A549 (cell line): ENCODE results near the gene SORT1. TPM values are rescaled to one million over a fixed set of nuclear protein-coding genes. Genes with fewer than 3 reads are reported as not detected.

Source experiments
- ATAC-seq, 2 experiments: fragments of 200-7000 bp in 1 of 2; fragments of >200 bp in 1 of 2; cut with Nextera tagmentation in 1 of 2; cut with Tn5 transposase in 1 of 2; 3 replicates each; pipeline versions ENCODE4 v1.8.0 to v1.9.1; 2018 to 2020; ENCODE audit warnings: mild to moderate bottlenecking in 1 of 2, moderate library complexity in 1 of 2
- CTCF ChIA-PET: fragments of 300-600 bp; sonication (Branson Sonifier 250); formaldehyde crosslinking; extraction: SDS; loops from one replicate; lab custom pipeline; 2021; ENCODE audit warnings: antibody characterized with exemption, inconsistent platforms; lab: Yijun Ruan, JAX
- POLR2A ChIA-PET: fragments of 350-600 bp; formaldehyde crosslinking; extraction: SDS; loops from one replicate; lab custom pipeline; 2021; ENCODE audit warnings: antibody characterized with exemption, inconsistent platforms; lab: Yijun Ruan, JAX
- DNase-seq, 2 experiments: peaks; one replicate each; pipeline versions ENCODE4 v3.0.0 to v3.0.0-alpha.2; 2011 to 2016; ENCODE audit warnings: low read depth in 1 of 2, low spot score in 1 of 2
- FAIRE-seq: peaks from 2 replicates; lab custom pipeline; 2011; peaks lifted over from hg19 to GRCh38; lab: Jason Lieb, UNC
- H3K27ac ChIP-seq, 2 experiments: fragments of >200 bp; sonication (Bioruptor Twin); formaldehyde crosslinking; 3 replicates each; pipeline ENCODE4 v1.5.1; 2016 to 2017
- H3K4me1 ChIP-seq: fragments of >200 bp; sonication (Bioruptor Twin); formaldehyde crosslinking; 3 replicates; pipeline ENCODE4 v1.6.1; 2016
- H3K4me2 ChIP-seq: fragments of >200 bp; sonication (Bioruptor Twin); formaldehyde crosslinking; 3 replicates; pipeline ENCODE4 v1.6.1; 2016
- H3K4me3 ChIP-seq: fragments of >200 bp; sonication (Bioruptor Twin); formaldehyde crosslinking; 3 replicates; pipeline ENCODE4 v1.5.1; 2016
- H3K9me3 ChIP-seq: fragments of >200 bp; sonication (Bioruptor Twin); formaldehyde crosslinking; 3 replicates; pipeline ENCODE4 v1.6.1; 2016
- BHLHE40 ChIP-seq: IDR thresholded peaks from 2 replicates; pipeline ENCODE4 v1.6.1; 2012; ENCODE audit warnings: low read depth, low read length, inconsistent platforms
- CEBPB ChIP-seq, 2 experiments: fragments of >200 bp in 1 of 2; sonication (Bioruptor Twin) in 1 of 2; formaldehyde crosslinking in 1 of 2; IDR thresholded peaks; 2 replicates each; pipeline ENCODE4 v1.6.1; 2012 to 2016
- CHD2 ChIP-seq: fragments of 150-350 bp; IDR thresholded peaks from 2 replicates; pipeline ENCODE4 v1.6.1; 2014; ENCODE audit warnings: low read length; ENCODE audit not compliant: partially characterized antibody
- EHF ChIP-seq: fragments of 250-450 bp; sonication (Bioruptor Pico); IDR thresholded peaks from 2 replicates; pipeline ENCODE4 v1.5.0; 2020; ENCODE audit warnings: mild to moderate bottlenecking
- EP300 ChIP-seq, 2 experiments: fragments of >200 bp; sonication (Bioruptor Twin); formaldehyde crosslinking; IDR thresholded peaks; 2 replicates in 1 of 2; 3 replicates in 1 of 2; pipeline ENCODE4 v1.6.1; 2016 to 2017
- FOSB ChIP-seq: fragments of 250-450 bp; sonication (Bioruptor Pico); IDR thresholded peaks from 2 replicates; pipeline ENCODE4 v1.5.0; 2020; ENCODE audit warnings: mild to moderate bottlenecking, moderate library complexity
- GATA3 ChIP-seq: IDR thresholded peaks from 2 replicates; pipeline ENCODE4 v1.6.1; 2012; ENCODE audit warnings: borderline replicate concordance
- HOXA7 ChIP-seq: fragments of 250-450 bp; sonication (Bioruptor Pico); IDR thresholded peaks from 2 replicates; pipeline ENCODE4 v1.5.0; 2020; ENCODE audit warnings: mild to moderate bottlenecking, moderate library complexity
- KDM5A ChIP-seq: fragments of 200-600 bp; sonication (generic); IDR thresholded peaks from 2 replicates; pipeline ENCODE4 v1.6.1; 2016; ENCODE audit warnings: antibody characterized with exemption, mild to moderate bottlenecking
- NFE2L2 ChIP-seq: fragments of 150-350 bp; conservative IDR thresholded peaks from 2 replicates; pipeline ENCODE4 v1.6.1; 2014; ENCODE audit warnings: low read length
- NPAS2 ChIP-seq: fragments of 250-450 bp; sonication (Bioruptor Pico); IDR thresholded peaks from 2 replicates; pipeline ENCODE4 v1.8.0; 2022; ENCODE audit warnings: mild to moderate bottlenecking, moderate library complexity, borderline replicate concordance
- PHF8 ChIP-seq: fragments of 200-600 bp; sonication (generic); IDR thresholded peaks from 2 replicates; pipeline ENCODE4 v1.6.1; 2016; ENCODE audit warnings: low read depth, mild to moderate bottlenecking, antibody characterized with exemption, moderate library complexity, borderline replicate concordance
- RNF2 ChIP-seq: fragments of 200-600 bp; sonication (generic); IDR thresholded peaks from 2 replicates; pipeline ENCODE4 v1.6.1; 2016; ENCODE audit warnings: low read depth, mild to moderate bottlenecking, antibody characterized with exemption, moderate library complexity, borderline replicate concordance
- TFCP2L1 ChIP-seq: fragments of 250-450 bp; sonication (Bioruptor Pico); IDR thresholded peaks from 2 replicates; pipeline ENCODE4 v1.5.0; 2021; ENCODE audit warnings: mild to moderate bottlenecking
- USF2 ChIP-seq: fragments of 450-650 bp; IDR thresholded peaks from 2 replicates; pipeline ENCODE4 v1.6.1; 2014; ENCODE audit warnings: antibody characterized with exemption
- ZFP36 ChIP-seq: fragments of 450-650 bp; IDR thresholded peaks from 2 replicates; pipeline ENCODE4 v1.6.1; 2014; ENCODE audit warnings: borderline replicate concordance; ENCODE audit not compliant: partially characterized antibody
- ZNF302 ChIP-seq: fragments of 250-450 bp; sonication (Bioruptor Pico); IDR thresholded peaks from 2 replicates; pipeline ENCODE4 v1.9.0; 2021; ENCODE audit warnings: inconsistent platforms, mild to moderate bottlenecking, moderate library complexity
- WGBS: methylation state at CpG from one replicate; pipeline ENCODE4 v1.1.6; 2017; ENCODE audit errors: missing lambda C conversion rate; 5-methylcytosine and 5-hydroxymethylcytosine counted together
- polyA plus RNA-seq, 4 experiments: library from polyadenylated mRNA; depleted of rRNA in 3 of 4; stranded (reverse); fragments of >200 nt; fragmentation: RNase III in 1 of 4; extraction: RNeasy Plus Mini Kit Qiagen cat#74134 plus additional on column Dnase treatment in 1 of 4; gene quantifications; 2 replicates in 3 of 4; 3 replicates in 1 of 4; pipeline ENCODE4 v1.2.3, GENCODE V29; 2011 to 2017
- TF ChIP-seq, protein P1 (sequence below): fragments of 200-600 bp; sonication (generic); IDR thresholded peaks from 2 replicates; pipeline ENCODE4 v1.6.1; 2016; ENCODE audit warnings: antibody characterized with exemption, mild to moderate bottlenecking, moderate library complexity
- TF ChIP-seq, protein P2 (sequence below): fragments of 250-450 bp; sonication (Bioruptor Pico); IDR thresholded peaks from 2 replicates; pipeline ENCODE4 v1.5.0; 2021; ENCODE audit warnings: mild to moderate bottlenecking, moderate library complexity, borderline replicate concordance
- TF ChIP-seq, protein P3 (sequence below): fragments of >200 bp; sonication (Bioruptor Twin); formaldehyde crosslinking; IDR thresholded peaks from 3 replicates; pipeline ENCODE4 v1.5.1; 2016
- TF ChIP-seq, protein P4 (sequence below): fragments of 250-450 bp; sonication (Bioruptor Pico); IDR thresholded peaks from 2 replicates; pipeline ENCODE4 v1.5.0; 2020; ENCODE audit warnings: low read depth, mild to moderate bottlenecking, moderate library complexity

SORT1 gene
- polyA plus RNA-seq, 2 of the 4 experiments (the other 2 are of a cell fraction): 6.0 to 14.7 TPM

- TF ChIP-seq, protein P1, sequence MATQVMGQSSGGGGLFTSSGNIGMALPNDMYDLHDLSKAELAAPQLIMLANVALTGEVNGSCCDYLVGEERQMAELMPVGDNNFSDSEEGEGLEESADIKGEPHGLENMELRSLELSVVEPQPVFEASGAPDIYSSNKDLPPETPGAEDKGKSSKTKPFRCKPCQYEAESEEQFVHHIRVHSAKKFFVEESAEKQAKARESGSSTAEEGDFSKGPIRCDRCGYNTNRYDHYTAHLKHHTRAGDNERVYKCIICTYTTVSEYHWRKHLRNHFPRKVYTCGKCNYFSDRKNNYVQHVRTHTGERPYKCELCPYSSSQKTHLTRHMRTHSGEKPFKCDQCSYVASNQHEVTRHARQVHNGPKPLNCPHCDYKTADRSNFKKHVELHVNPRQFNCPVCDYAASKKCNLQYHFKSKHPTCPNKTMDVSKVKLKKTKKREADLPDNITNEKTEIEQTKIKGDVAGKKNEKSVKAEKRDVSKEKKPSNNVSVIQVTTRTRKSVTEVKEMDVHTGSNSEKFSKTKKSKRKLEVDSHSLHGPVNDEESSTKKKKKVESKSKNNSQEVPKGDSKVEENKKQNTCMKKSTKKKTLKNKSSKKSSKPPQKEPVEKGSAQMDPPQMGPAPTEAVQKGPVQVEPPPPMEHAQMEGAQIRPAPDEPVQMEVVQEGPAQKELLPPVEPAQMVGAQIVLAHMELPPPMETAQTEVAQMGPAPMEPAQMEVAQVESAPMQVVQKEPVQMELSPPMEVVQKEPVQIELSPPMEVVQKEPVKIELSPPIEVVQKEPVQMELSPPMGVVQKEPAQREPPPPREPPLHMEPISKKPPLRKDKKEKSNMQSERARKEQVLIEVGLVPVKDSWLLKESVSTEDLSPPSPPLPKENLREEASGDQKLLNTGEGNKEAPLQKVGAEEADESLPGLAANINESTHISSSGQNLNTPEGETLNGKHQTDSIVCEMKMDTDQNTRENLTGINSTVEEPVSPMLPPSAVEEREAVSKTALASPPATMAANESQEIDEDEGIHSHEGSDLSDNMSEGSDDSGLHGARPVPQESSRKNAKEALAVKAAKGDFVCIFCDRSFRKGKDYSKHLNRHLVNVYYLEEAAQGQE: no peak
- TF ChIP-seq KDM5A: no peak
Measured at GRCh38 chr1:109294481-109294880, 103.2 kb downstream of the SORT1 start (continued).

GRCh38 chr1:109293026-109293425 lies 104.7 kb downstream of the SORT1 start:
- ChIA-PET CTCF (interaction anchor here (0.6 to 1.3 kb wide), 2 partner anchors 11 to 21 kb away, joined by 3 read pairs; no protein-coding TSS in a partner anchor), POLR2A (interaction anchor here (1.7 kb wide), 1 partner anchor 10 kb away, joined by 6 read pairs; the partner anchor contains the start of gene PSRC1)
- H3K27ac ChIP-seq: no peak overlapping the region
- FAIRE-seq (no peak), ATAC-seq (no peak), DNase-seq (no peak)
- H3K9me3 ChIP-seq: no peaks in the 10 kb centered on the region
- no peak overlapping the region for H3K4me2 ChIP-seq
- no peak overlapping the region for H3K4me3 ChIP-seq
- no peak for TF ChIP-seq TFCP2L1 (CRISPR knock-in tag)
- no peak for TF ChIP-seq FOSB (CRISPR knock-in tag)
- no peak for TF ChIP-seq GATA3
- TF ChIP-seq, protein P2, sequence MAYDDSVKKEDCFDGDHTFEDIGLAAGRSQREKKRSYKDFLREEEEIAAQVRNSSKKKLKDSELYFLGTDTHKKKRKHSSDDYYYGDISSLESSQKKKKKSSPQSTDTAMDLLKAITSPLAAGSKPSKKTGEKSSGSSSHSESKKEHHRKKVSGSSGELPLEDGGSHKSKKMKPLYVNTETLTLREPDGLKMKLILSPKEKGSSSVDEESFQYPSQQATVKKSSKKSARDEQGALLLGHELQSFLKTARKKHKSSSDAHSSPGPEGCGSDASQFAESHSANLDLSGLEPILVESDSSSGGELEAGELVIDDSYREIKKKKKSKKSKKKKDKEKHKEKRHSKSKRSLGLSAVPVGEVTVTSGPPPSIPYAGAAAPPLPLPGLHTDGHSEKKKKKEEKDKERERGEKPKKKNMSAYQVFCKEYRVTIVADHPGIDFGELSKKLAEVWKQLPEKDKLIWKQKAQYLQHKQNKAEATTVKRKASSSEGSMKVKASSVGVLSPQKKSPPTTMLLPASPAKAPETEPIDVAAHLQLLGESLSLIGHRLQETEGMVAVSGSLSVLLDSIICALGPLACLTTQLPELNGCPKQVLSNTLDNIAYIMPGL: no peak
- no peak for TF ChIP-seq EHF
- TF ChIP-seq ZFP36: no peak
- no peak for TF ChIP-seq CEBPB (IDR thresholded peaks at IDR 0.05)
- no peak for TF ChIP-seq PHF8
- TF ChIP-seq, protein P1: no peak
- TF ChIP-seq NFE2L2: no peak
- TF ChIP-seq ZNF302 (CRISPR knock-in tag): no peak
- TF ChIP-seq KDM5A: no peak
- TF ChIP-seq CHD2: no peak
- no peaks in the 10 kb centered on the region for H3K4me1 ChIP-seq
- 42% methylated on average over 2 of the region's 2 CpGs for WGBS

DNA sequence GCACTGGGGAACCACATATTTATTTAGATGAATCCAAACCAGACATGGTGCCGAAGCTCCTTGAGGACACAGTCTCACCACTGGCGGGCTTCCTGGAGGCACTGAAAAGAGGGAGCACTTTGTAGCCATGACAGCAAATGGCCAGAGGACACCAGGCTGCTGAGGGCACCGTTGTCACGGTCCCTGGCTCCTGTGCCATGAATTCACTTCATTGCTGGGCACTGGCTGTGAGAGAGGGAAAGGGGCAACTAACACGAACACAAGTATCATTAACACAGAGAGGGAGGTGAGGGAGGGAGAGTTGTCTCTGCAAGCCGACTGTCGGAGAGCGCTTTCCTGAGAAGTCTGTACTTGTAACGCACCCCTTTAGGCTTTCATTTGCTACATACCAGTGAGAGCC lies 105.4 kb downstream of the SORT1 start:
- 85% methylated on average over 7 of the region's 9 CpGs for WGBS
- POLR2A ChIA-PET: interaction anchor here (1.7 kb wide), 1 partner anchor 9 kb away, joined by 6 read pairs; the partner anchor contains the start of gene PSRC1
- Histone ChIP-seq H3K4me1 (no peaks in the 10 kb centered on the region), H3K9me3 (no peaks in the 10 kb centered on the region), H3K4me2 (no peak overlapping the region), H3K4me3 (no peak overlapping the region), H3K27ac (no peak overlapping the region)
- CTCF ChIA-PET: interaction anchor here (0.6 to 1.3 kb wide), 2 partner anchors 12 to 21 kb away, joined by 3 read pairs; no protein-coding TSS in a partner anchor
- FAIRE-seq: no peak
- ATAC-seq: no peak
- no peak for DNase-seq
- TF ChIP-seq, protein P3, sequence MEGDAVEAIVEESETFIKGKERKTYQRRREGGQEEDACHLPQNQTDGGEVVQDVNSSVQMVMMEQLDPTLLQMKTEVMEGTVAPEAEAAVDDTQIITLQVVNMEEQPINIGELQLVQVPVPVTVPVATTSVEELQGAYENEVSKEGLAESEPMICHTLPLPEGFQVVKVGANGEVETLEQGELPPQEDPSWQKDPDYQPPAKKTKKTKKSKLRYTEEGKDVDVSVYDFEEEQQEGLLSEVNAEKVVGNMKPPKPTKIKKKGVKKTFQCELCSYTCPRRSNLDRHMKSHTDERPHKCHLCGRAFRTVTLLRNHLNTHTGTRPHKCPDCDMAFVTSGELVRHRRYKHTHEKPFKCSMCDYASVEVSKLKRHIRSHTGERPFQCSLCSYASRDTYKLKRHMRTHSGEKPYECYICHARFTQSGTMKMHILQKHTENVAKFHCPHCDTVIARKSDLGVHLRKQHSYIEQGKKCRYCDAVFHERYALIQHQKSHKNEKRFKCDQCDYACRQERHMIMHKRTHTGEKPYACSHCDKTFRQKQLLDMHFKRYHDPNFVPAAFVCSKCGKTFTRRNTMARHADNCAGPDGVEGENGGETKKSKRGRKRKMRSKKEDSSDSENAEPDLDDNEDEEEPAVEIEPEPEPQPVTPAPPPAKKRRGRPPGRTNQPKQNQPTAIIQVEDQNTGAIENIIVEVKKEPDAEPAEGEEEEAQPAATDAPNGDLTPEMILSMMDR: no peak
- TF ChIP-seq EP300 (IDR thresholded peaks at IDR 0.05) (no peak), HOXA7 (CRISPR knock-in tag) (no peak), RNF2 (no peak), GATA3 (no peak), NPAS2 (CRISPR knock-in tag) (no peak), USF2 (no peak), BHLHE40 (no peak), CHD2 (no peak)
- TF ChIP-seq, protein P4, sequence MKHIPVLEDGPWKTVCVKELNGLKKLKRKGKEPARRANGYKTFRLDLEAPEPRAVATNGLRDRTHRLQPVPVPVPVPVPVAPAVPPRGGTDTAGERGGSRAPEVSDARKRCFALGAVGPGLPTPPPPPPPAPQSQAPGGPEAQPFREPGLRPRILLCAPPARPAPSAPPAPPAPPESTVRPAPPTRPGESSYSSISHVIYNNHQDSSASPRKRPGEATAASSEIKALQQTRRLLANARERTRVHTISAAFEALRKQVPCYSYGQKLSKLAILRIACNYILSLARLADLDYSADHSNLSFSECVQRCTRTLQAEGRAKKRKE (CRISPR knock-in tag): no peak
